Measurements from ENCODE around the gene POM121.
"Not testable (repeated sequence)": the region's sequence is repeated elsewhere in the genome, so short reads cannot be mapped to it uniquely, and the experiment has no call there.

GRCh38 chr7:72879737-72880215 lies 45.1 kb upstream of the POM121 start:
- TF ChIP-seq SUZ12 (IDR thresholded peaks at IDR 0.05; ENCODE audit: extremely low read depth, insufficient read depth, insufficient read length); ZNF274 (IDR thresholded peaks at IDR 0.05; ENCODE audit: low read depth, low read length); YY1 (IDR thresholded peaks at IDR 0.05; ENCODE audit: insufficient read depth, insufficient read length): not testable (repeated sequence)
